ENCODE data around the gene CAPN13. TPM values are rescaled to one million over a fixed set of nuclear protein-coding genes. Genes with fewer than 3 reads are reported as not detected.

Gene CAPN13
- polyA plus RNA-seq, 1 donor (not counting 4 experiments of a cell fraction or from before 2014, with no cell fraction given) = not detected

GRCh38 chr2:30764021-30764800 lies 43.0 kb downstream of the CAPN13 start:
- Histone ChIP-seq H3K4me3 (ENCODE audit: control insufficient read depth in 2 of 3, extremely low read depth in 1 of 3, insufficient read depth in 2 of 3, low read depth in 1 of 3, low read length in 3 of 3) (no peak overlapping the region), H3K79me2 (ENCODE audit: control insufficient read depth, insufficient read depth, low read length) (no peaks in the 10 kb centered on the region), H2AFZ (ENCODE audit: control insufficient read depth, low read length) (no peak overlapping the region), H3K27ac (ENCODE audit: control insufficient read depth, insufficient read depth, low read length) (no peak overlapping the region), H3K27me3 (ENCODE audit: control insufficient read depth, extremely low read depth, insufficient read depth, low read length) (peaks cover 19% of the 10 kb centered on the region), H3K9ac (ENCODE audit: control insufficient read depth, extremely low read depth, insufficient read depth, low read length) (no peak overlapping the region), H4K20me1 (ENCODE audit: control insufficient read depth, extremely low read depth, insufficient read depth, low read length) (no peaks in the 10 kb centered on the region), H3K9me3 (ENCODE audit: control insufficient read depth, low read depth, low read length) (no peaks in the 10 kb centered on the region), H3K4me1 (ENCODE audit: control insufficient read depth, extremely low read depth, insufficient read depth, low read length) (no peaks in the 10 kb centered on the region), H3K36me3 (ENCODE audit: control insufficient read depth in 2 of 2, extremely low read depth in 1 of 2, insufficient read depth in 2 of 2, low read length in 2 of 2) (no peaks in the 10 kb centered on the region), H3K9me1 (ENCODE audit: control insufficient read depth, extremely low read depth, insufficient read depth, low read length) (no peaks in the 10 kb centered on the region), H3K4me2 (ENCODE audit: control insufficient read depth, extremely low read depth, insufficient read depth, low read depth, low read length) (no peak overlapping the region)
- dilution Hi-C loops (cut with MboI; ENCODE audit: extremely low pct_ligation_motif_present, low sequenced_read_pairs) = no loop called here
- DNase-seq (ENCODE audit: low read depth, low spot score) (no peak), FAIRE-seq (no peak)
- TF ChIP-seq EZH2 (IDR thresholded peaks at IDR 0.05; ENCODE audit: low read length) (no peak), CTCF (optimal IDR thresholded peaks at IDR 0.05 in 1 of 3, IDR thresholded peaks at IDR 0.05 in 1 of 3, conservative IDR thresholded peaks at IDR 0.05 in 1 of 3; ENCODE audit: extremely low read depth in 1 of 3, insufficient read depth in 2 of 3, low read length in 3 of 3) (no peak)

- Histone ChIP-seq H3K79me2 (ENCODE audit: control insufficient read depth, insufficient read depth, low read length) (no peaks in the 10 kb centered on the region), H3K4me1 (ENCODE audit: control insufficient read depth, extremely low read depth, insufficient read depth, low read length) (no peaks in the 10 kb centered on the region), H3K4me3 (ENCODE audit: control insufficient read depth in 2 of 3, extremely low read depth in 1 of 3, insufficient read depth in 2 of 3, low read depth in 1 of 3, low read length in 3 of 3) (no peak overlapping the region), H2AFZ (ENCODE audit: control insufficient read depth, low read length) (no peak overlapping the region), H3K36me3 (ENCODE audit: control insufficient read depth in 2 of 2, extremely low read depth in 1 of 2, insufficient read depth in 2 of 2, low read length in 2 of 2) (no peaks in the 10 kb centered on the region), H4K20me1 (ENCODE audit: control insufficient read depth, extremely low read depth, insufficient read depth, low read length) (no peaks in the 10 kb centered on the region), H3K9me1 (ENCODE audit: control insufficient read depth, extremely low read depth, insufficient read depth, low read length) (no peaks in the 10 kb centered on the region), H3K27ac (ENCODE audit: control insufficient read depth, insufficient read depth, low read length) (no peak overlapping the region), H3K4me2 (ENCODE audit: control insufficient read depth, extremely low read depth, insufficient read depth, low read depth, low read length) (no peak overlapping the region), H3K9me3 (ENCODE audit: control insufficient read depth, low read depth, low read length) (no peaks in the 10 kb centered on the region), H3K27me3 (ENCODE audit: control insufficient read depth, extremely low read depth, insufficient read depth, low read length) (peaks cover 16% of the 10 kb centered on the region), H3K9ac (ENCODE audit: control insufficient read depth, extremely low read depth, insufficient read depth, low read length) (no peak overlapping the region)
- TF ChIP-seq EZH2 (IDR thresholded peaks at IDR 0.05; ENCODE audit: low read length) = no peak
- TF ChIP-seq CTCF (optimal IDR thresholded peaks at IDR 0.05 in 1 of 3, IDR thresholded peaks at IDR 0.05 in 1 of 3, conservative IDR thresholded peaks at IDR 0.05 in 1 of 3; ENCODE audit: extremely low read depth in 1 of 3, insufficient read depth in 2 of 3, low read length in 3 of 3) = no peak
- dilution Hi-C loops (cut with MboI; ENCODE audit: extremely low pct_ligation_motif_present, low sequenced_read_pairs) = no loop called here
- DNase-seq (ENCODE audit: low read depth, low spot score) (no peak), FAIRE-seq (no peak)
These were observed 44.0 kb downstream of the CAPN13 start for GRCh38 chr2:30763151-30763660.

Data from keratinocyte (primary cell).